Hematopoietic multipotent progenitor cell treated with erythropoietin and hydrocortisone succinate and interleukin-3 and kit ligand, for 15 days (in vitro differentiated cells): Measurements from ENCODE around the gene NPC1.
"Not testable (repeated sequence)": the region's sequence is repeated elsewhere in the genome, so short reads cannot be mapped to it uniquely, and the experiment has no call there.

Experiments used
- DNase-seq: peaks from one replicate; pipeline ENCODE4 v3.0.0-alpha.2; 2015; ENCODE audit warnings: low spot score

NPC1 gene

GRCh38 chr18:23609390-23610023 lies 23.2 kb upstream of the NPC1 start:
- DNase-seq, result no peak

- no peak for DNase-seq
These were observed 21.9 kb upstream of the NPC1 start for GRCh38 chr18:23608211-23608610.

- DNase-seq, result no peak
These were observed 19.6 kb upstream of the NPC1 start for GRCh38 chr18:23605941-23606340.

- no peak for DNase-seq
These were observed 13.5 kb upstream of the NPC1 start for GRCh38 chr18:23599809-23600208.

- no peak for DNase-seq
These were observed 9.9 kb upstream of the NPC1 start for GRCh38 chr18:23596183-23596582.

GRCh38 chr18:23595591-23595990 lies 9.3 kb upstream of the NPC1 start:
- DNase-seq, result peak; percentile 38

GRCh38 chr18:23593720-23594119 lies 7.4 kb upstream of the NPC1 start:
- DNase-seq, result no peak

- DNase-seq, result no peak
These were observed 6.6 kb upstream of the NPC1 start for GRCh38 chr18:23592911-23593310.

- DNase-seq, result no peak
These were observed 4.7 kb upstream of the NPC1 start for GRCh38 chr18:23591011-23591410.

- no peak for DNase-seq
These were observed 2.7 kb upstream of the NPC1 start for GRCh38 chr18:23588836-23589560.

GRCh38 chr18:23587220-23587642 lies 925 bp upstream of the NPC1 start:
- no peak for DNase-seq

- peak; percentile 9 for DNase-seq
These were observed 433 bp downstream of the NPC1 start for GRCh38 chr18:23585897-23586248.

- peak; percentile 16 for DNase-seq
These were observed 1.1 kb downstream of the NPC1 start for GRCh38 chr18:23585007-23585871.

- DNase-seq, result no peak
These were observed 2.0 kb downstream of the NPC1 start for GRCh38 chr18:23584019-23584983.

- no peak for DNase-seq
These were observed 3.0 kb downstream of the NPC1 start for GRCh38 chr18:23583071-23583865.

GRCh38 chr18:23580677-23581367 lies 5.5 kb downstream of the NPC1 start:
- DNase-seq, result no peak

- DNase-seq, result no peak
These were observed 7.2 kb downstream of the NPC1 start for GRCh38 chr18:23578891-23579653.

GRCh38 chr18:23578067-23578701 lies 8.1 kb downstream of the NPC1 start:
- DNase-seq, result no peak

GRCh38 chr18:23577521-23577920 lies 8.8 kb downstream of the NPC1 start:
- DNase-seq, result not testable (repeated sequence)
